ENCODE data around the gene SLC22A31. TPM values are rescaled to one million over a fixed set of nuclear protein-coding genes. Genes with fewer than 3 reads are reported as not detected.

SLC22A31 gene
- total RNA-seq, 1 experiment from 2014 or later: 6.7 TPM

DNA sequence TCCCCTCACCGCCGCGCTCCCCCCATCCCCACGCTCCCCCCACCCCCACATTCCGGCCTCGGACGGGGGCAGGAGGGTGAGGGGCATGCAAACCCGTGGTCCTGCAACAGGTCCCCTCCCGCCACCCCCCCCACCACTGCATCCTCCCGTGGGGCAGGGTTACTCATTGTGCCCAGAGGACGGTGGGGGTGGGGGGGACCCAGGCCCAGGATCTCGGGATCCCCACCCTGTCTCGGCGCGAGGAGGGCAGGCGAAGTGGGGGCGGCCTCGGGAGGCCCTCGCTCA, 8.5 kb downstream of the SLC22A31 start:
- ChIA-PET CTCF (no interaction called here), POLR2A (no interaction called here)
- Mint-ChIP-seq H3K27ac (ENCODE audit: unreplicated experiment) (no peak overlapping the region), H3K4me1 (ENCODE audit: low read depth, unreplicated experiment) (no peaks in the 10 kb centered on the region), H3K4me3 (ENCODE audit: unreplicated experiment) (no peak overlapping the region), H3K36me3 (ENCODE audit: insufficient read depth, unreplicated experiment) (peaks cover 6% of the 10 kb centered on the region), H3K27me3 (ENCODE audit: insufficient read depth, unreplicated experiment) (no peaks in the 10 kb centered on the region), H3K9me3 (ENCODE audit: unreplicated experiment) (no peaks in the 10 kb centered on the region)
- DNase-seq: no peak
- H3K4me3 ChIP-seq (ENCODE audit: low read depth, low read length): peak overlapping the region; percentile 24
- no TSS peak for BruUV-seq (replicated peaks)
- TF ChIP-seq, protein P1, sequence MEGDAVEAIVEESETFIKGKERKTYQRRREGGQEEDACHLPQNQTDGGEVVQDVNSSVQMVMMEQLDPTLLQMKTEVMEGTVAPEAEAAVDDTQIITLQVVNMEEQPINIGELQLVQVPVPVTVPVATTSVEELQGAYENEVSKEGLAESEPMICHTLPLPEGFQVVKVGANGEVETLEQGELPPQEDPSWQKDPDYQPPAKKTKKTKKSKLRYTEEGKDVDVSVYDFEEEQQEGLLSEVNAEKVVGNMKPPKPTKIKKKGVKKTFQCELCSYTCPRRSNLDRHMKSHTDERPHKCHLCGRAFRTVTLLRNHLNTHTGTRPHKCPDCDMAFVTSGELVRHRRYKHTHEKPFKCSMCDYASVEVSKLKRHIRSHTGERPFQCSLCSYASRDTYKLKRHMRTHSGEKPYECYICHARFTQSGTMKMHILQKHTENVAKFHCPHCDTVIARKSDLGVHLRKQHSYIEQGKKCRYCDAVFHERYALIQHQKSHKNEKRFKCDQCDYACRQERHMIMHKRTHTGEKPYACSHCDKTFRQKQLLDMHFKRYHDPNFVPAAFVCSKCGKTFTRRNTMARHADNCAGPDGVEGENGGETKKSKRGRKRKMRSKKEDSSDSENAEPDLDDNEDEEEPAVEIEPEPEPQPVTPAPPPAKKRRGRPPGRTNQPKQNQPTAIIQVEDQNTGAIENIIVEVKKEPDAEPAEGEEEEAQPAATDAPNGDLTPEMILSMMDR (IDR thresholded peaks at IDR 0.05; ENCODE audit: insufficient read depth in 1 of 2, low read depth in 1 of 2, low read length in 1 of 2, severe bottlenecking in 1 of 2, unreplicated experiment in 1 of 2): no peak
- H3K36me3 ChIP-seq (ENCODE audit: control insufficient read depth, insufficient read depth, low read length): no peaks in the 10 kb centered on the region
- intact Hi-C loops (cut with micrococcal nuclease; ENCODE audit: unreplicated experiment): loop anchor here (1.0 kb wide), 1 partner anchor 21 kb away; the partner anchor contains the start of gene CDH15
- no peaks in the 10 kb centered on the region for H3K27me3 ChIP-seq (replicated peaks; ENCODE audit: control insufficient read depth, insufficient read depth, low read length)
- H3K9me3 ChIP-seq: no peaks in the 10 kb centered on the region
- peaks cover 4% of the 10 kb centered on the region; the same call in 1 of the 2 replicates for H3K4me1 ChIP-seq

DNA sequence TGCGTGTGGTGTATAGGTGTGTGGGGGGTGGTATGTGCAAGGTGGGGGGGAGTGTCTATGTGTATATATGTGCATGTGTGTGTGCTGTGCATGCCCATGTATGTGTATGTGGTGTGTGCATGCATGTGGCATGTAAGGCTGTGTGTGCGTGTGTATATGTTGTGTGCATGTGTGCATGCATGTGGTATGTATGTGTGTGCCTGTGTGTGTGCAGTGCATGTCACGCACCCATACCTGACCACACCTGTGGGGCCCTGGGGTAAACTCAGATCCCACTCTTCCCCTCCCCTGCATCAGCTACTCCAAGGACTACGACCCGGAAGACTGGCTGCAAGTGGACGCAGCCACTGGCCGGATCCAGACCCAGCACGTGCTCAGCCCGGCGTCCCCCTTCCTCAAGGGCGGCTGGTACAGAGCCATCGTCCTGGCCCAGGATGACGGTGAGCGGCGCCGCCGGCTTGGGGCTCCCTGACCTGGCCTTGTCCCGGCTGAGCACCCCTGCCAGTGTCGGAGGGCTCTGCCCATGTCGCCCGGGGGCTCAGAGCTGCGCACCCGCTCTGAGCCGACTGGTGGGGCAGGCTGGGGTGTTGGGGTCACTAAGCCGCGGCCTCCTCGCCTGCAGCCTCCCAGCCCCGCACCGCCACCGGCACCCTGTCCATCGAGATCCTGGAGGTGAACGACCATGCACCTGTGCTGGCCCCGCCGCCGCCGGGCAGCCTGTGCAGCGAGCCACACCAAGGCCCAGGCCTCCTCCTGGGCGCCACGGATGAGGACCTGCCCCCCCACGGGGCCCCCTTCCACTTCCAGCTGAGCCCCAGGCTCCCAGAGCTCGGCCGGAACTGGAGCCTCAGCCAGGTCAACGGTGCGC, 9.1 kb downstream of the SLC22A31 start:
- no peaks in the 10 kb centered on the region for H3K9me3 ChIP-seq
- H3K4me1 ChIP-seq: peaks cover 4% of the 10 kb centered on the region; the same call in 1 of the 2 replicates
- DNase-seq: no peak
- no peaks in the 10 kb centered on the region for H3K36me3 ChIP-seq (ENCODE audit: control insufficient read depth, insufficient read depth, low read length)
- Mint-ChIP-seq H3K27ac (ENCODE audit: unreplicated experiment) (no peak overlapping the region), H3K4me3 (ENCODE audit: unreplicated experiment) (peak overlapping the region; percentile 33), H3K9me3 (ENCODE audit: unreplicated experiment) (no peaks in the 10 kb centered on the region), H3K4me1 (ENCODE audit: low read depth, unreplicated experiment) (no peaks in the 10 kb centered on the region), H3K27me3 (ENCODE audit: insufficient read depth, unreplicated experiment) (no peaks in the 10 kb centered on the region), H3K36me3 (ENCODE audit: insufficient read depth, unreplicated experiment) (peaks cover 6% of the 10 kb centered on the region)
- ChIA-PET CTCF (no interaction called here), POLR2A (no interaction called here)
- no peak overlapping the region for H3K4me3 ChIP-seq (ENCODE audit: low read depth, low read length)
- no peaks in the 10 kb centered on the region for H3K27me3 ChIP-seq (replicated peaks; ENCODE audit: control insufficient read depth, insufficient read depth, low read length)
- TF ChIP-seq, protein P1 (IDR thresholded peaks at IDR 0.05; ENCODE audit: insufficient read depth in 1 of 2, low read depth in 1 of 2, low read length in 1 of 2, severe bottlenecking in 1 of 2, unreplicated experiment in 1 of 2): no peak
- no TSS peak for BruUV-seq (replicated peaks)
- intact Hi-C loops (cut with micrococcal nuclease; ENCODE audit: unreplicated experiment): no loop called here

DNA sequence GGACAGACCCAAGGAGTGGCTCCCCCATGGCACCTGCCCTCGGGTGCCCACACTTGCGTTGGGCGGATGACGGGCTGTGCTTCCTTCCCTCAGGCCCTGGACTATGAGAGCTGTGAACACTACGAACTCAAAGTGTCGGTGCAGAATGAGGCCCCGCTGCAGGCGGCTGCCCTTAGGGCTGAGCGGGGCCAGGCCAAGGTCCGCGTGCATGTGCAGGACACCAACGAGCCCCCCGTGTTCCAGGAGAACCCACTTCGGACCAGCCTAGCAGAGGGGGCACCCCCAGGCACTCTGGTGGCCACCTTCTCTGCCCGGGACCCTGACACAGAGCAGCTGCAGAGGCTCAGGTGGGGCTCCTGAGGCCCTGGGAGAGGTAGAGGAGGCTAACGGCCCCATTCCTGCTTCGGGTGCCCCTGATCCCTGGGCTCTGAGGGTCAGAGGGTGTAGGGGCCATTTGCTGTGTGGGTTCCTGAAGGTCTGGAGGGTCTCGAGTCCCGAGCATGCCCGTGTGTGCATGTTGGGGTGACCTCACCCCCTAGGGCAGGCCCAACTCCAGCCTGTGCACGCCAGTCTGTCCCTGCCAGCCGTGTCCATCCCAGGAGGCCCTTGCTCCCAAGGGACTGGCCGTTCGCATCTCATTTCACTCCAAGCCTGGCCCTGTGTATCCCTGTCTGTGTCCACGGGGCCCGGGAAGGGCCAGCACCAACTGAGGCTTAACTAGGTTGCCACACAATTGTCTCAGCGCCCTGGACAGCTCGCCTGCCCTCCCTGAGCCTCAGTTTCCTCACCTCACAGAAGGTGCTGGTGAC, 10.0 kb downstream of the SLC22A31 start:
- ChIA-PET POLR2A (interaction anchor here (0.6 kb wide), 1 partner anchor 855 kb away, joined by 3 read pairs; no protein-coding TSS in a partner anchor), CTCF (no interaction called here)
- Mint-ChIP-seq H3K36me3 (ENCODE audit: insufficient read depth, unreplicated experiment) (peaks cover 6% of the 10 kb centered on the region), H3K27me3 (ENCODE audit: insufficient read depth, unreplicated experiment) (no peaks in the 10 kb centered on the region), H3K9me3 (ENCODE audit: unreplicated experiment) (no peaks in the 10 kb centered on the region), H3K4me1 (ENCODE audit: low read depth, unreplicated experiment) (no peaks in the 10 kb centered on the region), H3K4me3 (ENCODE audit: unreplicated experiment) (no peak overlapping the region), H3K27ac (ENCODE audit: unreplicated experiment) (no peak overlapping the region)
- peaks cover 4% of the 10 kb centered on the region; the same call in 1 of the 2 replicates for H3K4me1 ChIP-seq
- BruUV-seq (replicated peaks): no TSS peak
- H3K4me3 ChIP-seq (ENCODE audit: low read depth, low read length): no peak overlapping the region
- TF ChIP-seq, protein P1 (IDR thresholded peaks at IDR 0.05; ENCODE audit: insufficient read depth in 1 of 2, low read depth in 1 of 2, low read length in 1 of 2, severe bottlenecking in 1 of 2, unreplicated experiment in 1 of 2): no peak
- DNase-seq: no peak
- intact Hi-C loops (cut with micrococcal nuclease; ENCODE audit: unreplicated experiment): no loop called here
- H3K9me3 ChIP-seq: no peaks in the 10 kb centered on the region
- H3K36me3 ChIP-seq (ENCODE audit: control insufficient read depth, insufficient read depth, low read length): no peaks in the 10 kb centered on the region
- no peaks in the 10 kb centered on the region for H3K27me3 ChIP-seq (replicated peaks; ENCODE audit: control insufficient read depth, insufficient read depth, low read length)
